Prostate gland (tissue), 2 donors: ENCODE data around the gene GNA14. TPM values are rescaled to one million over a fixed set of nuclear protein-coding genes. Genes with fewer than 3 reads are reported as not detected.

ENCODE experiments used
- DNase-seq: peaks from one replicate; pipeline ENCODE4 v3.0.0-alpha.2; 2019; ENCODE audit warnings: low spot score
- H3K27ac ChIP-seq, 2 donors: fragments of 200-600 bp; sonication (generic); 2 replicates each; pipeline ENCODE4 v1.5.1; 2017 to 2019
- H3K27me3 ChIP-seq: fragments of 200-600 bp; sonication (generic); replicated peaks from 2 replicates; pipeline ENCODE4 v1.5.1; 2019; ENCODE audit not compliant: insufficient read depth
- H3K36me3 ChIP-seq, 2 donors: fragments of 200-600 bp; sonication (generic); 1 replicate in 1 of 2; 2 replicates in 1 of 2; pipeline versions ENCODE4 v1.5.1 to v1.8.1; 2017 to 2019
- H3K4me1 ChIP-seq: fragments of 200-600 bp; sonication (generic); replicated peaks from 2 replicates; pipeline ENCODE4 v1.5.1; 2019
- H3K4me3 ChIP-seq, 2 donors: fragments of 200-600 bp; sonication (generic); 2 replicates each; pipeline ENCODE4 v1.5.1; 2017 to 2019
- H3K9me3 ChIP-seq: fragments of 200-600 bp; sonication (generic); 2 replicates; pipeline ENCODE4 v1.5.1; 2017
- POLR2A ChIP-seq: fragments of 450-650 bp; IDR thresholded peaks from one replicate; pipeline ENCODE4 v1.6.1; 2016; ENCODE audit warnings: antibody characterized with exemption, mild to moderate bottlenecking
- POLR2AphosphoS5 ChIP-seq: sonication (generic); formaldehyde crosslinking; IDR thresholded peaks from one replicate; pipeline ENCODE4 v1.6.1; 2017; ENCODE audit warnings: antibody characterized with exemption
- whole genome bisulfite sequencing: methylation state at CpG from one replicate; pipeline ENCODE4 v1.1.5; 2018; 5-methylcytosine and 5-hydroxymethylcytosine counted together
- intact Hi-C: fragments of 100-400 bp; cut with DNase I; formaldehyde crosslinking; loops from one replicate; pipeline ENCODE4 v1.14.2; 2022
- total RNA-seq, 2 donors: library from RNA; depleted of rRNA; stranded (reverse); fragments of >200 nt; gene quantifications; one replicate each; pipeline ENCODE4 v1.1.0, GENCODE V29; 2016
- TF ChIP-seq, protein P1 (sequence below), 4 experiments: fragments of 200-600 bp in 2 of 4; fragments of 450-650 bp in 2 of 4; sonication (generic) in 2 of 4; IDR thresholded peaks; 1 replicate in 3 of 4; 2 replicates in 1 of 4; pipeline ENCODE4 v1.5.1; 2016 to 2019; ENCODE audit warnings: antibody characterized with exemption in 4 of 4, mild to moderate bottlenecking in 2 of 4, moderate library complexity in 2 of 4

GNA14 gene
- total RNA-seq, 2 donors from 2014 or later: 2.4 to 5.5 TPM

GRCh38 chr9:77532607-77533006, 115.5 kb downstream of the GNA14 start:
- Histone ChIP-seq H3K27ac (no peak overlapping the region), H3K36me3 (no peaks in the 10 kb centered on the region), H3K4me1 (no peaks in the 10 kb centered on the region), H3K4me3 (no peak overlapping the region), H3K27me3 (no peaks in the 10 kb centered on the region), H3K9me3 (no peaks in the 10 kb centered on the region)
- no peak for DNase-seq
- TF ChIP-seq POLR2A: no peak
- TF ChIP-seq POLR2AphosphoS5: no peak
- TF ChIP-seq, protein P1, sequence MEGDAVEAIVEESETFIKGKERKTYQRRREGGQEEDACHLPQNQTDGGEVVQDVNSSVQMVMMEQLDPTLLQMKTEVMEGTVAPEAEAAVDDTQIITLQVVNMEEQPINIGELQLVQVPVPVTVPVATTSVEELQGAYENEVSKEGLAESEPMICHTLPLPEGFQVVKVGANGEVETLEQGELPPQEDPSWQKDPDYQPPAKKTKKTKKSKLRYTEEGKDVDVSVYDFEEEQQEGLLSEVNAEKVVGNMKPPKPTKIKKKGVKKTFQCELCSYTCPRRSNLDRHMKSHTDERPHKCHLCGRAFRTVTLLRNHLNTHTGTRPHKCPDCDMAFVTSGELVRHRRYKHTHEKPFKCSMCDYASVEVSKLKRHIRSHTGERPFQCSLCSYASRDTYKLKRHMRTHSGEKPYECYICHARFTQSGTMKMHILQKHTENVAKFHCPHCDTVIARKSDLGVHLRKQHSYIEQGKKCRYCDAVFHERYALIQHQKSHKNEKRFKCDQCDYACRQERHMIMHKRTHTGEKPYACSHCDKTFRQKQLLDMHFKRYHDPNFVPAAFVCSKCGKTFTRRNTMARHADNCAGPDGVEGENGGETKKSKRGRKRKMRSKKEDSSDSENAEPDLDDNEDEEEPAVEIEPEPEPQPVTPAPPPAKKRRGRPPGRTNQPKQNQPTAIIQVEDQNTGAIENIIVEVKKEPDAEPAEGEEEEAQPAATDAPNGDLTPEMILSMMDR (IDR thresholded peaks at IDR 0.05): no peak
- 90% methylated on average over 5 of the region's 5 CpGs for WGBS
- intact Hi-C loops: no loop called here

DNA sequence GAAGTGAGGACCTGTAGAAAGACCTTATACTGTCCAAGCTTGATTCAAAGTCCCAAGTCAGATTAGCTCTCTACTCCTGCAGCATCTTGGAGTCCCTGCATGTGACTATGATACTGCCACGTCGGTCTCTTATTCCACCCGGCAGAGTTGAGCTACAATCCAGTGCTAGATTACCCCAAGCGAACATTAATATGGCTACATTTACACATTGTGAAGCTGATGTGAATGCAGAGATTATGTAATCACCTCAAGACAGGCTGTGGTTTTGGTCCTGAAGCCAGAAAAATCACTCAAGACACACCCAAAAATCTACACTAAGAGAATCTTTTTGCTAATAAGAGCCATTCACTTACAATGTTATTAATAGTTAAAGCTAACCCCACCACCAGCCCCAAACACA, 116.7 kb downstream of the GNA14 start:
- WGBS: 90% methylated on average over 4 of the region's 4 CpGs
- DNase-seq: no peak
- TF ChIP-seq, protein P1 (IDR thresholded peaks at IDR 0.05): no peak
- TF ChIP-seq POLR2AphosphoS5 (no peak), POLR2A (no peak)

GRCh38 chr9:77523891-77524290, 124.2 kb downstream of the GNA14 start:
- H3K4me3 ChIP-seq: no peak overlapping the region
- DNase-seq: peak; percentile 20
- H3K27ac ChIP-seq: no peak overlapping the region
- H3K9me3 ChIP-seq: no peaks in the 10 kb centered on the region
- peaks cover 9% of the 10 kb centered on the region for H3K4me1 ChIP-seq
- intact Hi-C loops: no loop called here
- TF ChIP-seq POLR2A (no peak), POLR2AphosphoS5 (peak; percentile 64)
- no peaks in the 10 kb centered on the region for H3K36me3 ChIP-seq
- no peaks in the 10 kb centered on the region for H3K27me3 ChIP-seq
- WGBS: 37% methylated on average over 2 of the region's 2 CpGs

More for the DNA sequence above, 116.7 kb downstream of the GNA14 start:
- no peaks in the 10 kb centered on the region for H3K9me3 ChIP-seq
- no peaks in the 10 kb centered on the region for H3K36me3 ChIP-seq
- intact Hi-C loops: no loop called here
- no peaks in the 10 kb centered on the region for H3K27me3 ChIP-seq
- H3K4me1 ChIP-seq: no peaks in the 10 kb centered on the region
- no peak overlapping the region for H3K27ac ChIP-seq
- H3K4me3 ChIP-seq: no peak overlapping the region

GRCh38 chr9:77521091-77521490, 127.0 kb downstream of the GNA14 start:
- Histone ChIP-seq H3K4me3 (no peak overlapping the region), H3K27ac (no peak overlapping the region), H3K36me3 (no peaks in the 10 kb centered on the region), H3K9me3 (no peaks in the 10 kb centered on the region), H3K4me1 (peaks cover 9% of the 10 kb centered on the region), H3K27me3 (no peaks in the 10 kb centered on the region)
- WGBS: 44% methylated on average over 3 of the region's 3 CpGs
- intact Hi-C loops: no loop called here
- TF ChIP-seq POLR2AphosphoS5 (no peak), POLR2A (no peak)
- TF ChIP-seq, protein P1 (IDR thresholded peaks at IDR 0.05): no peak
- no peak for DNase-seq

- WGBS: 85% methylated on average over 1 of the region's 1 CpG
- Histone ChIP-seq H3K27me3 (no peaks in the 10 kb centered on the region), H3K4me1 (peaks cover 4% of the 10 kb centered on the region), H3K27ac (no peak overlapping the region), H3K4me3 (no peak overlapping the region), H3K36me3 (no peaks in the 10 kb centered on the region), H3K9me3 (no peaks in the 10 kb centered on the region)
- no peak for TF ChIP-seq POLR2AphosphoS5
- TF ChIP-seq, protein P1 (IDR thresholded peaks at IDR 0.05): no peak
- no peak for TF ChIP-seq POLR2A
- DNase-seq: no peak
- intact Hi-C loops: no loop called here
These were observed 129.4 kb downstream of the GNA14 start for GRCh38 chr9:77518688-77519087.
